WI38 (cell line): ENCODE measurements around the gene SFT2D1.

Source experiments
- H3K4me3 ChIP-seq: 2 replicates; pipeline ENCODE4 v1.5.1; 2011; ENCODE audit warnings: low read depth, mild to moderate bottlenecking, control low read depth, low read length
- CTCF ChIP-seq: IDR thresholded peaks from 2 replicates; pipeline ENCODE4 v1.5.1; 2012; ENCODE audit warnings: low read depth, mild to moderate bottlenecking, control low read depth, low read length

Gene SFT2D1

GRCh38 chr6:166274163-166274562 lies 68.2 kb downstream of the SFT2D1 start:
- TF ChIP-seq CTCF, result no peak
- H3K4me3 ChIP-seq, result no peak overlapping the region

GRCh38 chr6:166271376-166271765 lies 71.0 kb downstream of the SFT2D1 start:
- TF ChIP-seq CTCF, result no peak
- H3K4me3 ChIP-seq, result no peak overlapping the region

- H3K4me3 ChIP-seq, result no peak overlapping the region
- no peak for TF ChIP-seq CTCF
Measured at GRCh38 chr6:166270706-166271375, 71.5 kb downstream of the SFT2D1 start.
